Epithelial cell of proximal tubule (primary cell): Measurements from ENCODE around the gene FGD1. TPM values are rescaled to one million over a fixed set of nuclear protein-coding genes. Genes with fewer than 3 reads are reported as not detected.

Source experiments
- DNase-seq: peaks from one replicate; pipeline ENCODE4 v3.0.0-alpha.2; 2011; ENCODE audit warnings: low read depth
- H3K4me3 ChIP-seq: 2 replicates; pipeline ENCODE4 v1.5.1; 2011; ENCODE audit warnings: low read depth, mild to moderate bottlenecking, low read length
- total RNA-seq: library from RNA; depleted of rRNA; stranded (reverse); fragments of >200 nt; gene quantifications from 2 replicates; pipeline ENCODE4 v1.2.3, GENCODE V29; 2015
- TF ChIP-seq, protein P1 (sequence below): conservative IDR thresholded peaks from 2 replicates; pipeline ENCODE4 v1.5.1; 2012; ENCODE audit warnings: low read depth, mild to moderate bottlenecking, low read length

The FGD1 gene
- total RNA-seq, 1 donor from 2014 or later: 10.2 TPM

GRCh38 chrX:54452920-54453319 is 43.1 kb downstream of the FGD1 start:
- TF ChIP-seq, protein P1, sequence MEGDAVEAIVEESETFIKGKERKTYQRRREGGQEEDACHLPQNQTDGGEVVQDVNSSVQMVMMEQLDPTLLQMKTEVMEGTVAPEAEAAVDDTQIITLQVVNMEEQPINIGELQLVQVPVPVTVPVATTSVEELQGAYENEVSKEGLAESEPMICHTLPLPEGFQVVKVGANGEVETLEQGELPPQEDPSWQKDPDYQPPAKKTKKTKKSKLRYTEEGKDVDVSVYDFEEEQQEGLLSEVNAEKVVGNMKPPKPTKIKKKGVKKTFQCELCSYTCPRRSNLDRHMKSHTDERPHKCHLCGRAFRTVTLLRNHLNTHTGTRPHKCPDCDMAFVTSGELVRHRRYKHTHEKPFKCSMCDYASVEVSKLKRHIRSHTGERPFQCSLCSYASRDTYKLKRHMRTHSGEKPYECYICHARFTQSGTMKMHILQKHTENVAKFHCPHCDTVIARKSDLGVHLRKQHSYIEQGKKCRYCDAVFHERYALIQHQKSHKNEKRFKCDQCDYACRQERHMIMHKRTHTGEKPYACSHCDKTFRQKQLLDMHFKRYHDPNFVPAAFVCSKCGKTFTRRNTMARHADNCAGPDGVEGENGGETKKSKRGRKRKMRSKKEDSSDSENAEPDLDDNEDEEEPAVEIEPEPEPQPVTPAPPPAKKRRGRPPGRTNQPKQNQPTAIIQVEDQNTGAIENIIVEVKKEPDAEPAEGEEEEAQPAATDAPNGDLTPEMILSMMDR: peak; percentile 34
- no peak overlapping the region for H3K4me3 ChIP-seq
- DNase-seq: no peak

DNA sequence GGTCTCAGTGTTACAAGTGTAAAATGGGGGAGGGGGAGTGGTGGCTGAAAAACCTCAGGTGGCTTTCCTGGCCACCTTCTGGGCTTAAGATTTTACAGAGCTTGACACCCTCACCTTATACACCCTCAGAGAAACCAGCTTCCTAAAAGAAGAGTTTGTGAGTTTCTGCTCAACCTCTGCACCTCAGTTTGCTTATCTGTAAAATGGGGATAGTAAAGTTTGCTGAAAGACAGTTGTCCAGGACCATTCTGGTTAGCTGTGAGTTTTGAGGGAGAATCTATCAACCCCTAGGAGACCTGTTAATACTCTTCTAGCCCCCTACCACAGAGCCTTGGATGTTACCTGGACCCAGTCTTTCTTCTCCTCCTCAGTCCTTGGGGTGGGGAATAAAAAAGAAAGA is 46.1 kb downstream of the FGD1 start:
- DNase-seq: no peak
- TF ChIP-seq, protein P1: no peak
- no peak overlapping the region for H3K4me3 ChIP-seq

- TF ChIP-seq, protein P1: peak; percentile 18
- no peak overlapping the region for H3K4me3 ChIP-seq
- no peak for DNase-seq
These were observed 48.6 kb downstream of the FGD1 start for GRCh38 chrX:54447461-54447860.

GRCh38 chrX:54446084-54446483 is 50.0 kb downstream of the FGD1 start:
- no peak for DNase-seq
- TF ChIP-seq, protein P1: no peak
- H3K4me3 ChIP-seq: no peak overlapping the region

DNA sequence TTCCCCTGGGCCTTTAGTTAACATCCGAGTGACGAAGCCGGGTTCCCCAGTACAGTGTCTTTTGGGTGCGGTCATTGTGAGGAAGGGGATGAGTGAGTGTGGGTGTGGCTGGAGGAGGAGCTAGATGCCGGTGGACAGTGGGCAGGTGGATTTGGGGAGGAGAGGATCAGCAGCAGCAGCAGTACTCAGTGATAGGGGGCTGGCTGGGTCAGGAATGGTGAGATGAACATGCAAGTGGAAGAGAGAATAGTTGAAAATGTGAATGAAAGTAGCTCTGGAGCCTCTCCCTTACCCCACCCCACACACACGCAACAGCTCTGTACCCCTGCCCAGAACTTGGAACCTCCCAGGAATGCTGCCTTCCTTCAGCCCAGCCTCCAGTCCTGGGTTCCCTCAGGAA is 51.3 kb downstream of the FGD1 start:
- TF ChIP-seq, protein P1: no peak
- DNase-seq: no peak
- no peak overlapping the region for H3K4me3 ChIP-seq

GRCh38 chrX:54442790-54443189 is 53.2 kb downstream of the FGD1 start:
- TF ChIP-seq, protein P1: no peak
- DNase-seq: no peak

More at GRCh38 chrX:54442790-54443189, 53.2 kb downstream of the FGD1 start:
- H3K4me3 ChIP-seq: no peak overlapping the region
